HG02938 (cell line): ENCODE measurements around the gene FLT3LG.

Experiments used
- ATAC-seq: cut with Tn5 transposase; IDR thresholded peaks from one replicate; pipeline ENCODE4 v1.9.1; 2021; ENCODE audit warnings: mild to moderate bottlenecking, moderate library complexity; ENCODE audit not compliant: unreplicated experiment

FLT3LG gene

DNA sequence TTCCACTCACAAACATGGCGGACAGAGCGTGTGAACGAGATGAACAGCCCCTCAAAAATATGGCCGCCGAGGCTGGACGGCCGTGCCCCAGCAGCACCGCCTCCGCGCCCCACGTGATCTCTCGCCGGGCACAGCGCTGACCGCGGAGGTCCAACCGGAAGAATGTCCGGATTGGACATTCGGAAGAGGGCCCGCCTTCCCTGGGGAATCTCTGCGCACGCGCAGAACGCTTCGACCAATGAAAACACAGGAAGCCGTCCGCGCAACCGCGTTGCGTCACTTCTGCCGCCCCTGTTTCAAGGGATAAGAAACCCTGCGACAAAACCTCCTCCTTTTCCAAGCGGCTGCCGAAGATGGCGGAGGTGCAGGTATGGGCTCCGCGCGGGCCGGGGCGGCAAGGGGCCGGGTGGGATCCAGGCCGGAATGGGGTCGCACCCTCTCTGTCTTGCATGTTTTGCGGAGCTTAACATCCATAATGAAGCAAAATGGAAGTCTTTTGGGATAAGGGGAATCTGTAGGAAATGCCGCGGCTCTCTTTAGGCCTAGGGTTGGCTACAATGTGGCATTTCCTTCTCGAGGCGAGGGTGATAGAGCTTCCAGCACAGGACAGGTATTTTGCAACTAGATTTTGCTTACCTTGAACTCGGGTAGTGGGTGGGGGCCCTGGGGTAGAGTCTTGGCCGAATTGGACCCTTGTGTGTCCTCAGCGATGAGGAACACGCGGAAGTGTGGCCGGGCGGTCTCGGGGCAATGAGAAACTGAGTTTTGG, 13.4 kb downstream of the FLT3LG start, which contains the start of gene RPL13A:
TSS of gene RPL13A (plus strand) at position 332 of the 769 bp plus-strand sequence. CDS start at position 354, 22 bp downstream.
- peak; percentile 87 for ATAC-seq

DNA sequence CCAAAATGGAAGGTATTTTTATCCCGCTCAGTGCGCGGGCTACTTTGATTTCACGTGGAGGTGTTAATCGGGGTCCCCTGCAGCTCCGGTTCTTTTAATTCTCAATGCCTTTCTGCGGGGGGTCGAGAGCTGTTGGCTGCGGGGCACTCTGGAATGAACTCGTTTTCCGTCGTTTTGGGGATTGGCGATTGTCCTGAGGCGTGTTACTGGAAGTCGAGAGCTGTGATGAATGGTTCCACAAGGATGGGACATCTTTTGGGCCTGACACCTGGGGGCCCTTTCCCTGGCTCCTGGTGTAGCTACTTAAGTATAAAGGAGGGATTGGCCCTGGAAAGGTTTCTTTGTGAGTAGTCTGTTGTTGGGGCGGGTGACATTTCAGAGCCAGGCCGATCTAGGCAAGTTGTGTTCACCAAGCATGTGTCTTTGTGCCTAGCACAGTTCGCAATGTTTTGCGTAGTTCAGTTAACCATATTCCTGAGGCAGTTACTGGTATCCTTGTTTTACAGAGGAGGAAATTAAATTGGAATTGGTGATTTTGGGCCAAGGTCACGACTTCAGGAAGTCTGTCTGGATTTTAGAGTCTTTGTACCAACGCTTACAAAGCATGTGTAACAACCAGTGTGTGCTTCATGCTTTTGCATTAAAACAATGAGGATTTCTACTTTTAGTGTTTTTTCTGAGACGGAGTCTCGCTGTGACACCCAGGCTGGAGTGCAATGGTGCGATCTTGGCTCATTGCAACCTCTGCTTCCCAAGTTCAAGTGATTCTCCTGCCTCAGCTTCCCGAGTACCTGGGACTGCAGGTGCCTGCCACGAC, 14.2 kb downstream of the FLT3LG start:
- no peak for ATAC-seq

- ATAC-seq = no peak
These were observed 15.0 kb downstream of the FLT3LG start for GRCh38 chr19:49488863-49489537.

- no peak for ATAC-seq
These were observed 15.7 kb downstream of the FLT3LG start for GRCh38 chr19:49489601-49490167.

- no peak for ATAC-seq
These were observed 16.4 kb downstream of the FLT3LG start for GRCh38 chr19:49490287-49491029.

DNA sequence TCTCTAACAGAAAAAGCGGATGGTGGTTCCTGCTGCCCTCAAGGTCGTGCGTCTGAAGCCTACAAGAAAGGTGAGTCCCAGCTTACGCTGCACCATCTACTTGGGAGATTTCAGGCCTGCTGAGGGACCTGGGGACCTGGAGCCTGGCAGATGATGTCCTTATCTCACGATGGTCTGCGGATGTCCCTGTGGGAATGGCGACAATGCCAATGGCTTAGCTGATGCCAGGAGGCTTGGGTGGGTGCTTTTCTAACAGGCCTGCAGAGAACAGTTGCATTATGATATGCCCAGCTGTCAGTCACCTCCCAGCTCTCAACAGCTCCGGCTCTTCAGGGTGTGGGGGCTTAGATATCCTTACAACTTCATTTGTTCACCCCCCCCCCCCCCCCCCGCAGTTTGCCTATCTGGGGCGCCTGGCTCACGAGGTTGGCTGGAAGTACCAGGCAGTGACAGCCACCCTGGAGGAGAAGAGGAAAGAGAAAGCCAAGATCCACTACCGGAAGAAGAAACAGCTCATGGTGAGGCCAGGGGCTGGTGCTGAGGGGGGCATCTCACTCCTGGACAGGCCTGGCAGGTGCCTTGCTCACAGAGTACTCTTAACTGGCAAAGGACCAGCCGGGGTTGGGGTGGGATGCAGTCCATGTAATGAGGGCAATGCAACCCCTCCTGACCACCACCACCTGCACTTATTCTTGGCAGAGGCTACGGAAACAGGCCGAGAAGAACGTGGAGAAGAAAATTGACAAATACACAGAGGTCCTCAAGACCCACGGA, 17.2 kb downstream of the FLT3LG start:
- no peak for ATAC-seq

GRCh38 chr19:49491804-49492572, 18.0 kb downstream of the FLT3LG start:
- no peak for ATAC-seq

GRCh38 chr19:49492573-49493405, 18.8 kb downstream of the FLT3LG start:
- no peak for ATAC-seq

DNA sequence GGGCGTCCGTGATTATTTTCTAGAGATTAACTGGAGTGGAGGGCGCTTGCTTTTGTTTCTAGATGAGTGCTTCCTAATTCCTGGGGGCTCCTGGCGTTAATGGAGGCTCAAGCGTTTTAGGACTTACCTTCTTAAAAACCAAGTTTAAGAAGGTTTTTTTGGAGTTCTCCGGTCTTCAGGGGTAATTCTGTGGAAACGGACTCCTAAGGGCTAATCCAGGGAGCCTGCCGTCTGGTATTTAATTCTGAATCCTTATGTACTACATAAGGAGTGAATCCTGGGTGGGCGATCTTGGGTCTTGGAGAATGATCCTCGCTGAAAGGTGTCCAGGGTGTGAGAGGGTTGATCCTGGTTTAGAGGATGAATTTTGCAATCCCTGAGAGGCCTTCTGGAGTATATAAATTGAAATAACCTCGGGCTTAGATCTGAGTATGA, 22.6 kb downstream of the FLT3LG start:
- ATAC-seq = no peak

- no peak for ATAC-seq
These were observed 23.2 kb downstream of the FLT3LG start for GRCh38 chr19:49497047-49497788.

- no peak for ATAC-seq
These were observed 23.7 kb downstream of the FLT3LG start for GRCh38 chr19:49497789-49498103.

GRCh38 chr19:49498475-49498874, 24.5 kb downstream of the FLT3LG start:
- ATAC-seq = no peak

DNA sequence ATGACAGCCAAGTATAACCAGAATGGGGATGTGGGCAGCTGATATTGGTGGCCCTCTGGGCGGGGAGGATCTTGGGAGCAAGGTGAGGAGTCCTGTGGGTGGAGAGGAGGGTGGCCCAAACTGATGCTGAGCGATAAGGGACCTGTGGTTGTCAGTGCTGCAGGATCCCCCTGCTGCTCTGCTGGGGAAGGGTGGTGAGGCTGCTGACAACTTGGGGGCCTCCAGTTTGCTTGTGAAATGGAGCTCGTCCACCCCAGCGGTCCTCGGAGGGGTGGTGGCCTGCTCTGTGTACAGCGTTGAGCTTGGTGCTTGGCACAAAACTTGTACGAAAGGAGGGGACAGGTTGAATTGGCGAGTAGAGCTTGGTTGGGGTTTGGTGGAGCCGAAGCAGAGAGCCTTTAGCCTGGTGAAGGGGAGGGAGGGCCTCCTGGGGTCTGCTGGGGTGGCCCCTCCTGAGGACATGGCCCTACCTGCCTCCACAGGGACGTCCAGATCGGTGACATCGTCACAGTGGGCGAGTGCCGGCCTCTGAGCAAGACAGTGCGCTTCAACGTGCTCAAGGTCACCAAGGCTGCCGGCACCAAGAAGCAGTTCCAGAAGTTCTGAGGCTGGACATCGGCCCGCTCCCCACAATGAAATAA, 25.1 kb downstream of the FLT3LG start:
- no peak for ATAC-seq

DNA sequence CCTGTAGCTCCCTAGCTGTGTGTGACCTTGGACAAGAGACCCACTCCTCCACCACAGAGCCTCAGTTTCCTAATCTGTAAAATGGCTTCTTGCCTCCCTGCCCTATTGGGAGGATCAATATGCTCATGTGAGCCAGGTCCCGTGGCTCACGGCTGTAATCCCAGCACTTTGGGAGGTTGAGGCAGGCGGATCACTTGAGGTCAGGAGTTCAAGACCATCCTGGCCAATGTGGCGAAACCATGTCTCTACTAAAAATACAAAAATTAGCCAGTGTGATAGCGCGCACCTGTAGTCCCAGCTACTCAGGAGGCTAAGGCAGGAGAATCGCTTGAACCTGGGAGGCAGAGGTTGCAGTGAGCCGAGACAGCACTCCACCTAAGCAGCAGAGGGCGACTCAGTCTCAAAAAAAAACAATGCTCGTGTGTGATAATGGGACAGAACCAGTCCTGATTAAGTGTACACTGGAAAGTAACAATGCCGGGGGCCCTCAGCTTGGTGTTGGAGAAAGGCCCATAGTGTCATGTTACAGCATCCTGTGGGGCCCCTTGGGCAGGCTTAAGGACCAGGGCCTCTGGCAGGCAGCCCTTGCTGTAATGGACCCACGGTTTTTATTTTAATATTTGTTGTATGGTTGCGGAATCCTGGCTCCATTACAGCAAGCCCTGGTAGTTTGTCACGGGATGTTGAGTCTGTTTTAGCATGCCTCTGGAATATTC, 29.0 kb downstream of the FLT3LG start:
- ATAC-seq = no peak

GRCh38 chr19:49503582-49503962, 29.6 kb downstream of the FLT3LG start:
- ATAC-seq = no peak

DNA sequence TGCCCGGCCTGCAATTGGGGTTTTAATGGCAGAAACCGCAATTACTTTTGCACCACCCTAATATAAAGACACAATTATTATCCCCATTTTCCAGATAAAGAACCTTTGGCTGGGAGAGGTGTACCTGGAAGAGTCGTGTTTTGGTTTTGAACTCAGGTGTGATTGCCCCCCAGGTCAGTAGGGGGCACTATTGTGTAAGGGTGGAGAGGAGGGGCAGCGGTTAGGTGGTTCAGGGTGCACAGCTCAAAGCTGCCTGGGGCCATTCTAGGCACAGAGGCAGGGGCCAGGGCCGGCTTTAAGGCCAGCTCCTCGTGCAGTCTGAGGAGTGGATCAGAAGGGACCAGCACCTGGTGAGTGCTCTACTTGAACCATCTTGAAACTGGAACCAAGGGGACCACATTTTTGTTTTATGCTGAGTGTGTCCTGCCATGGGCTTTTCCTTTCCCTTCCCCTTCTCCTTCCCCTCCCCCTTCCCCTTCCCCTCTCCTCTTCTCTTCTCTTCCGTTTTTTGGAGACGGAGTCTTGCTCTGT, 32.6 kb downstream of the FLT3LG start:
- no peak for ATAC-seq
